H54 (cell line): ENCODE measurements around the gene PXDC1.

Experiments
- DNase-seq: peaks from one replicate; pipeline ENCODE4 v3.0.0; 2011; ENCODE audit warnings: low spot score, mixed read lengths; ENCODE audit not compliant: insufficient read length
- FAIRE-seq: peaks from 3 replicates; lab custom pipeline; 2011; peaks lifted over from hg19 to GRCh38; lab: Jason Lieb, UNC
- POLR2A ChIP-seq: IDR thresholded peaks from 2 replicates; pipeline ENCODE4 v1.6.1; 2011; ENCODE audit warnings: low read depth, mild to moderate bottlenecking, low read length

PXDC1 gene

GRCh38 chr6:3751730-3752530, 417 bp upstream of the PXDC1 start:
- DNase-seq, result peak; percentile 91
- TF ChIP-seq POLR2A, result peak; percentile 18
- no peak for FAIRE-seq

DNA sequence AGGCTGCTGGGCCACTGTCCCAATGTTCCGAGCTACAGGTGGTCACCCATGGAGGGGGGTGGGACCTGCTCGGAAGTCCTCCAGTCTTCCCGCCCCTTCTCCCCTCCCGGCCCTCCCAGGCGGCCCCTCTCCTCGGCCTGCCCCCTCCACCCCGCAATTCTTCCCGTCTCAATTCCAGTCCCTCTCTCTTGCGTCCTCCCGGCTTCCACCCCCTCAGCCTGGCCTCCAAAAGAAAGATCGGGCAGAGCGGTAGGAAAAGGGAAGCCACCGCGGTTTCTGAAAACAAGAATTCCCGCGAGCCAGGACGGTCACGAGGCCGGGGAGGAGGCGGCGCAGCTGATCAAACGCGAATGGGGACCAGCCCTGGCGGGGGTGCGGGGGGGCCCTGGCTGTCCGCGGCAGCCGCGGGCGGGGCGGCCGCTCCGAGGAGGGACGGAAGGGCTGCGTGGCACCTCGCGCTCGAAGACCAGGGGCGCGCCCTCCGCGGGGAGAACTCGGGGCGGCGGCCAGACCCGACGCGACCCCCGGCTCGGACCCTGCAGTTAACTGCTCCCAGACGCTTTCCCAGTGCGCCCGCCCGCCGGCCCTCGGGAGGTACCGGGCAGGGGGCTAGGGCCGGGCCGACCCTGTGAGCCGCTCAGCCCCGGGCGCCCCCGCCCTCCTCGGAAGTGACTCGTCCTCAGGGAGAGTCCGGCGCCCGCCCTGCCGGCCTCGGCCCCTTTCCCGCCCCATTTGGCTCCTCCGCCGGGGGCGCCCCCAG, 1.0 kb downstream of the PXDC1 start:
- TF ChIP-seq POLR2A, result peak; percentile 41; the same call in 1 of the 2 replicates
- FAIRE-seq (no peak), DNase-seq (peak; percentile 78)

DNA sequence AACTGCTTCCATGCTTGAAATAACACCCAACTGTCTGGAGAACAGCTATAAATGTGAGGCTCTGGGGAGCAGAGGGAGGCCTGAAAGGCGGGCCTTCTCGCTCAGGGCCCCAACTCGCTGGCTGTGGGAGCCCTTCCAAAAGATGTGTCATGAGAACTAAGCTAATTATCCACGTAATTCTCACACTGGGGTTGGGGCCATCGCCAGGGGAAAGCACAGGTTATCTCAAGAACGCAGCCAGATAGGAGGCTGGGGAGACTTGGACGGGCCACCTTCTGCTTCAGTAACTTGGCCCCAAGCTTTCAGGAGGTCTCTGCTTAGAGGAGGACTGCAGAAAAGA, 1.6 kb downstream of the PXDC1 start:
- DNase-seq (peak; percentile 61), FAIRE-seq (no peak)
- TF ChIP-seq POLR2A, result 0 out of 2 replicates have a peak, but pooled peaks have one; percentile 21

DNA sequence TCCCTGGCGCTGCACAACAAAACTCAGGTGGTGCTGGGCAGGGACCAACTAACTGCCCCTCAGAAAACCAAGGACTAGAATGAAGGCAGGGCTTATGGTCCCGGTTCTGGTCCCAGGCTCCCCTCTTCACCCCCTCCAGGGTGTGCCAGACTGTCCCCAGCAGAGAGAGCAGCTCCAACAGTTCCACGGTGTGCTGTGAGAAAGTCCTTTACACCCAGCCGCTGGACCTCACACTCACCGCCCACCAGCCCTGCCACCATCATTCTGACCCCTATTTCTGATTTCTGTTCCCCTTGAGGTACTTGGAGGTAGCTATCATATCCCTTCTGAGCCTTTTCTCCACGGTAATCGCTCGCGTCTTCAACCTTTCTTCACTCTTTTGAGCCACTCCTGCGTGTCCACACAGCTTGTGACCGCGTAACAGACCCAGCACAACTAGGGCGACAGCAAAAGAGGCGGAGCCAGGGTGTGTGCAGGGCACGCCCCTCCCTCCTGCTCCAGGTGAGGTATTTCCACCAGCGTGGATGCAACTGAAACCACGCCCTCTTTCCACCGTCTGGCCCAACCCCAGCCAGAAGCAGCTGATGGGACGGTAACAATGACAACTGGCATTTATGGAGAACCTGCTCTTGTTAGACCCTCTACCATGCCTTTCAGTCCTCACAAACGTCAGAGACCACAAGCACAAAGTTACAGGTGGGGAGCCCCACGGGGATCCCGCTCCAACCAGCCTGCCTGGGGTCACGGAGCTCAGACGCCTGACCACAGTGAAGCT, 2.3 kb downstream of the PXDC1 start:
- FAIRE-seq (no peak), DNase-seq (no peak)
- TF ChIP-seq POLR2A, result no peak

DNA sequence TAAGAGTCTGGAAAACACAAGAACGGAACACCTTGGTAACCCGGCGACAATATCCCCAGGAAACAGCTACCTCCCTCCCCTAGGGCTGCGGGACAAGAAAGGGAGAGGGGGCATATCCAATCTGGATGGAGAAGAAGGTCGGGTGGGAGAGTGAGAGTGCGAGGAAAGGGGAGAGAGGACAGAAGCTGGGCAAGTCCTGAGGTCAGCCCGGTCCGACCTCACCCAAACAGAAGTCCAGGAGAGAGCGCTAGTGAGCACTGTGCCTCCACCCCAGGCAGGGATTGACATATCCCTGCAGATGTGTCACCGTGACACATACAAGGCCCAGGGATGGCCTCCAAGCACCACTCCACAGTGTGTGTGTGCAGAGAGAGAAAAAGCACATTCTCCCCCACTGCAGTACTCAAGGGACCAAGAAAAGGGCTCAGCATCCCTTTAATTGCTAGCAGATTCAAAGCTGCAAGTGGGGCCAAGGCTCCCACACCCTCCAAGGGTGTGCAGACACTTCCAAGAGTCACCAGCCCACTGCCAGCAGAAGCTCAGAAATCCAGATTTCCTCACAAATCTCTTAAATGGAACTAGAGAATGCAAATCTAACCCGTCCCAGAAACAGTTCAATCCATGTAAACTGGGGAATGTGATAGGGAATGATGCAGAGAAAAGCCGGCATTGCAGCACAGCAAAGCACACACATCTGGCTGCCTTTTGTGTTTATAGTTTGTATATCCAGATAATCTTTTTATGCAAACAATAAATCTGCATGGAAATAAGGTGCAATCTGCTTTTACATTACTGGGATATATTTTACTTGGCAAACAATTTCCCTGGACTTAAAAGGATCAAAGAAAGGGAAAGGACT, 3.1 kb downstream of the PXDC1 start:
- DNase-seq (peak; percentile 96), FAIRE-seq (peak; percentile 15)
- TF ChIP-seq POLR2A, result no peak

DNA sequence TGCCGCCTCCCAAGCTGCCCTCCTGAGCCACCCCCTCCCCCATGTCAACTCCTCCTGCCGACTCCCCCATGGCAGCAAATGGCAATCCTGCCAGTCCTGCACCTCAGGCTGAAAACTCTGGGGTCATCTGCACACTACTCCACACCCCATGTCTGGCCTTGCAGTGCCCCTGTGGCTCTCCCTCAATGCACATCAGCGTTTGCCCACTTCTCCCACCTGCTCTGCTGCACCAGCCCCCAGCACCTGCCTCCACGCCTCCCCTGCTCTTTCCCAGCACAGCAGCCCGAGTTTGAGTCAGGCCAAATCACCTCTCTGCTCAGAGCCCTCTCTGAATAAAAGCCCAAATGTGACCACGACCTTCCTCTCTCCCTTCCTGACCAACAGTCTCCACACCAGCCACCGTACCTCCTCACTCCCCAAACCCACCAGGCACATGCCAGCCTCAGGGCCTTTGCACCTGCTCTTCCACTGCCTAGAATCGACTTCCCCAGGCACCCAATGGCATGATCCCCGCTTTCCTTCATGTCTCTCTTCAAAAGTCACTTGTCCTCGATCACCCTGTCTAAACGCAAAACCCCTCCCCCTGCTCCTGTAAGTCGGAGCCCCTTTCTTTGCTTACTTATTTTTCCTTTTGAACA, 4.3 kb downstream of the PXDC1 start:
- FAIRE-seq (no peak), DNase-seq (no peak)
- no peak for TF ChIP-seq POLR2A

- TF ChIP-seq POLR2A, result no peak
- no peak for DNase-seq
- FAIRE-seq, result no peak
These were observed 4.8 kb downstream of the PXDC1 start for GRCh38 chr6:3746696-3747095.

GRCh38 chr6:3746119-3746691, 5.3 kb downstream of the PXDC1 start:
- no peak for DNase-seq
- no peak for FAIRE-seq
- no peak for TF ChIP-seq POLR2A

GRCh38 chr6:3745566-3746118, 5.9 kb downstream of the PXDC1 start:
- FAIRE-seq (no peak), DNase-seq (no peak)
- no peak for TF ChIP-seq POLR2A

DNA sequence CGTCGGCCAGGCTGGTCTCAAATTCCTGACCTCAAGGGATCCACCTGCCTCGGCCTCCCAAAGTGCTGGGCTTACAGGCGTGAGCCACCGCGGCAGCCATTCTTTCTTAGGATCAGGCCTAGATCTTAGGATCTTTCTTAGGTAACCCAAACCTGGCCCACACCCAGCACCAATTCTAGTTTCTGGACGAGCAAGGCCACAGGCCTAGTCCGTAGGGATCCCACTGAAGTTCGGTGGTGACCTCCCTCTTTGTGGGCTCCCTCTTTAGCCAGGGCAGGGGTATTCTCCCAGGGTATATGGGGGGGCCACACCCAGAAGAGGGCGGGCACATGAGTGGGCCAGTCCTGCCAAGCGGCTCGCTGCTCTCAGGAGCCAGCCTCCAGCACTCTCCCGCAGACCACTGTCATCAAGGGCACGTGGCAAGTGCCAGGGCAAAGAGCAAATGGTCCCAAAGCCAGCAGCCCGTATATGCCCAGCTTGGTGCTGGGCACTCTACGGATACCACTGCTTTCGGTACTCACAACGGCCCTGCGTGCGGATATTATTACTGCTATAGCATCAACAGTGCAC, 6.5 kb downstream of the PXDC1 start:
- FAIRE-seq (no peak), DNase-seq (no peak)
- no peak for TF ChIP-seq POLR2A

GRCh38 chr6:3744211-3744900, 7.2 kb downstream of the PXDC1 start:
- no peak for TF ChIP-seq POLR2A
- FAIRE-seq (no peak), DNase-seq (no peak)
